GM18861 (cell line): ENCODE results near the gene CCNE1.

ENCODE experiments used
- ATAC-seq: cut with Tn5 transposase; IDR thresholded peaks from one replicate; pipeline ENCODE4 v1.9.1; 2021; ENCODE audit not compliant: unreplicated experiment

The CCNE1 gene

GRCh38 chr19:29842471-29843179, 30.8 kb downstream of the CCNE1 start:
- no peak for ATAC-seq

GRCh38 chr19:29843180-29844051, 31.6 kb downstream of the CCNE1 start:
- no peak for ATAC-seq

GRCh38 chr19:29844891-29845573, 33.2 kb downstream of the CCNE1 start:
- ATAC-seq: peak; percentile 63

GRCh38 chr19:29845574-29846176, 33.9 kb downstream of the CCNE1 start:
- no peak for ATAC-seq

GRCh38 chr19:29849208-29849607, 37.4 kb downstream of the CCNE1 start:
- no peak for ATAC-seq

- no peak for ATAC-seq
Measured at GRCh38 chr19:29850482-29850881, 38.7 kb downstream of the CCNE1 start.

GRCh38 chr19:29851769-29852521, 40.2 kb downstream of the CCNE1 start:
- ATAC-seq: peak; percentile 74

GRCh38 chr19:29854033-29854432, 42.2 kb downstream of the CCNE1 start:
- ATAC-seq: no peak

GRCh38 chr19:29855087-29855486, 43.3 kb downstream of the CCNE1 start:
- ATAC-seq: no peak

- no peak for ATAC-seq
Measured at GRCh38 chr19:29855741-29856500, 44.1 kb downstream of the CCNE1 start.

- no peak for ATAC-seq
Measured at GRCh38 chr19:29858000-29858596, 46.3 kb downstream of the CCNE1 start.

- no peak for ATAC-seq
Measured at GRCh38 chr19:29858621-29859020, 46.8 kb downstream of the CCNE1 start.

- no peak for ATAC-seq
Measured at GRCh38 chr19:29860492-29860891, 48.7 kb downstream of the CCNE1 start.

GRCh38 chr19:29861574-29861973, 49.8 kb downstream of the CCNE1 start:
- ATAC-seq: no peak

GRCh38 chr19:29866011-29866410, 54.2 kb downstream of the CCNE1 start:
- ATAC-seq: no peak

- ATAC-seq: no peak
Measured at GRCh38 chr19:29867984-29868383, 56.2 kb downstream of the CCNE1 start.

- ATAC-seq: no peak
Measured at GRCh38 chr19:29871143-29871542, 59.4 kb downstream of the CCNE1 start.

- ATAC-seq: no peak
Measured at GRCh38 chr19:29872224-29872731, 60.5 kb downstream of the CCNE1 start.
